Suppressor macrophage (primary cell): Measurements from ENCODE around the gene PPHLN1.
A peak's percentile ranks its signal among the peaks of the same experiment; 100 is the strongest.

Experiments used
- DNase-seq, 4 experiments: peaks; one replicate each; pipeline ENCODE4 v3.0.0-alpha.2; 2020 to 2022
- total RNA-seq, 17 experiments: gene quantifications; one replicate each; lab custom pipeline; 2026; ENCODE audit warnings: mixed read lengths in 6 of 17, inconsistent platforms in 3 of 17; lab: John Stamatoyannopoulos, UW

The PPHLN1 gene
- 23.9 to 67.0 (median 48.0) reads per million in 17 experiments for total RNA-seq

DNA sequence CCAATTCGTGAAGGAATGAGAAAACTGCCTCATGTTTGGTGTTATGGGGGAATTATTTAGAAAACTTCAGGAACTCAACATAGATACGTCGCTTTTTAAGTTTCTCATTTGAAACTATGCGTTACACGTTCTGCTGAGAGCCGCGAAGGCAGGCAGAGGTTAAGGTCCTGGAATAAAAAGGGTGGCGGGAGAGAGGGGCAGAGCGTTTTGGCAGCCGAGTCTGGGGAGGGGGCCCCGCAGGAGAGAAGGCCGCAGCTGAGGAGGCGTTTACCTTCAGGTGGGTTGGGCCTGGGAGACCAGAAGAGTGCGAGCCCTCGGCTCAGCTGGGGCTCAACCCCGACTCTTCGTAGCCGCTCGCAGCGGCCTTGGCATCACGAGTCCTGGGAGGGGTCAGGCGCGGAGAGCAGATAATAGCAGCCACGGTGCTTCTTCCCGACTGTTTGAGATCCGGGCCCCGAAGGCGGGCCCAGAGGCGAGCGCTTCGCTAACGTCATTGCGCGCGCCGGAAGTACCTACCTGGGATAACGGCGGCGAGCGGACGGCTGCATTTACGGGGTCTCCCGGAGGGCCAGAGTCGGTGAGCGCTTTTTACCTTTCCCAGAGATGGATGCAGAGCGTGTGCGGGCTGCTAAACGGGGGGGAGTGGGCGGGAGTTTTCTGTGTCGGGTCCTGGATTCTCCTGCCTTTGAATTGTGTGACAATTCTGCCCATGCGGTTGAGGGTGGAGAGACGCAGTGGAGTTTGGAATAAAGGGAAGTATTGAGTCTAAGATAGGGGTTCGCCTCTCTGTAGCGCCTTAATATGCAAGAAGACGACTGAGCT lies at the start of gene PPHLN1, which contains the start of gene ZCRB1:
Gene PPHLN1, plus strand, starts transcription at position 515 of the 822 bp plus-strand sequence. CDS start 9,736 bp downstream, outside the sequence.
Gene ZCRB1, minus strand, starts transcription at position 442 of the 822 bp plus-strand sequence. CDS start 1,992 bp downstream, outside the sequence.
- peak; percentile 81 to 92 (median 88) for DNase-seq

DNA sequence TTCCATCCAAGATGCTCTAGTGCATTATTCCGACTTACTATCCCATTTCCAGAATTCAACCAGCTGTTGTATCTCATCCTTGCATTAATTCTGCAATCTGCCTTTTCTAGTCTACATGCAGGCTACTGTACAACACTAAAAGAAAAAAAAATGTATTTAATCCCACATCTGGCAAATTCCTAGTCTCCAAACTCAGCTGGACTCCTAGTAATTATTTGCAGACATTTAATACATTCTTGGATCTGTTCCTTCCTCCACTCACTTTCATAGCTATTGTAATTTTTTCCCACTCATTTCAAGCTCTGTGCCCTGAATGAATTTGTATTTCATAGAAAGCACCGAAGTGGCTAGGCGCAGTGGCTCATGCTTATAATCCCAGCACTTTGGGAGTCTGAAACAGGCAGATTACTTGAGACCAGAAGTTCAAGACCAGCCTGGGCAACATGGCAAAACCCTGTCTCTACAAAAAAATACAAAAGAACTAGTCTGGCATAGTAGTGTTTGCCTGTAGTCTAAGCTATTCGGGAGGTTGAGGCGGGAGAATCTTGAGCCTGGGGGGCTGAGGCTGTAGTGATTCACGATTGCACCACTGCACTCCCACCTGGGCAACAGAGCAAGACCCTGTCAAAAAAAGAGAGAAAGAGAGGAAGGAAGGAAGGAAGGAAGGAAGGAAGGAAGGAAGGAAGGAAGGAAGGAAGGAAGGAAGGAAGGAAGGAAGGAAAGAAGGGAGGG lies 48.4 kb upstream of the PPHLN1 start:
- no peak for DNase-seq

- no peak for DNase-seq
Measured at GRCh38 chr12:42278128-42278510, 47.8 kb upstream of the PPHLN1 start.

DNA sequence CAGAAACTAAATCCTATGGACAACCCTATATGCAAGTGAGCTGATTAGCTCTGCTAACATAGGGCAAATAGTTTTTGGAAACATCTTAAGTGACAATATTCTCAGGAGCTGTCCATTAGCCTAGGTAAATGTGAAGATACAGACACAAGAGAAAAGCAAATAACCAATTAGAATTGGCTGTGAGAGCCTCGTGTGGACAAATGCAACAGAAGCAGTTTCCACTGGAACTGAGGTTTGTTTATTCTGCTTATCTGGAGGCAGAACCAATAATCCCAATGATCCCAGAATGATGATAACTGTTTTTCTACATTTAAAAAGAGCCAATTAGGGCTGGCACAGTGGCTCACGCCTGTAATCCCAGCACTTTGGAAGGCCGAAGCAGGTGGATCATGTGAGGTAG lies 44.7 kb upstream of the PPHLN1 start:
- DNase-seq = no peak

DNA sequence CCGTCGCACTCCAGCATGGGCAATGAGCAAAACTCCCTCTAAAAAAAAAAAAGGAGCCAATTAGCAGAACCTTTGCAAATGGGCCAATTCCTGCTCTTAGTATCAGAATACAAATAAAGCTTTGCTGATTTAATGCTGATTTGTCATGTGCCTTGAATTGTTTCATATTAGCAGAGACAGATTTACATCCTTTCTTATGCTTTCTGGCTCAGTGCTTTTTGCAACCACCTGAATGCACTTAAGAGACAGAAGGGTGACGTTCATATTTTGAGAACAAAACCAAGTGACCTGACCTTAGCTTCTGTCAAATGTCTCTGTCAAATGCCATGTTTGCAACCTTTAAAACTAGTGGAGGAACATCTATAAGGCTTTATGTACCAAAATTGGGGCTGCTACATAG lies 44.1 kb upstream of the PPHLN1 start:
- DNase-seq = no peak

DNA sequence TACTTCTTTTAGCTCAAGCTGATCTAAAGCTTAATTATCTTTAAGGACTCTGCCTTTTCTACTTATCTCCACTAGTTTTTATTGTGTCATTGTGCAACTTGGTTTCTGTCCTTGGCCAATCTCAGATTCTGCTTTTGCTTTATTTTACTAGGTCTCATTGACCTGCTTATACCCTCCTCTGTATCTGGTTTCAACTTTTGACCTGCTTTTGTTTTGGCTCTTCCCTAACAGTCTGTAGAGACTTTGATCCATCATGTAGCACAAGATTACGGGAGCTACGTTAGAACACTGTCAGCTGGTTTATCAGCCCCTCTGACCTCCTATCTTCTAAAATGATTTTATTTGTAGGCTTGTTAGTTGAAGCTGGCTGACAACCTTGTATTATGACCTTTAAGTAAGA lies 43.7 kb upstream of the PPHLN1 start:
- DNase-seq = no peak

DNA sequence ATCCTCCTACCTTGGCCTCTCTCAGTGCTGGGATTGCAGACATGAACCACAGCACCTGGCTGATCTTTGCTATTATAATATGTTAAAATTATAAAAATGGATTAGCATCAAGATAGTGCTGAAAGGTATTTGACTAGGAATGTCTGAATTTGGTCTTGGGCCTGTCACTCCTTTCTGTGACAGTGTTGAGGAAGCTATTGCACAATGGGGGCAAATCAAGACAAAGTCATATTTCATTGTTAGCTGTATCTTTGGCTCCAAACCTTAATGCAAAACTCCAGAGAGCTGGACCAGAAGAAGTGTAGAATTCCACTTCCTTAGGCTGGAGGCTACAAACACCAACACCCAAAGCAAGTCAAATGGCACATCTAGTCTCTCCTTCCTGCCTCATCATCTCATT lies 42.2 kb upstream of the PPHLN1 start:
- peak; percentile 6 to 53 (median 26) for DNase-seq

GRCh38 chr12:42284157-42284556 lies 41.8 kb upstream of the PPHLN1 start:
- peak; percentile 7 to 65 (median 33) for DNase-seq

DNA sequence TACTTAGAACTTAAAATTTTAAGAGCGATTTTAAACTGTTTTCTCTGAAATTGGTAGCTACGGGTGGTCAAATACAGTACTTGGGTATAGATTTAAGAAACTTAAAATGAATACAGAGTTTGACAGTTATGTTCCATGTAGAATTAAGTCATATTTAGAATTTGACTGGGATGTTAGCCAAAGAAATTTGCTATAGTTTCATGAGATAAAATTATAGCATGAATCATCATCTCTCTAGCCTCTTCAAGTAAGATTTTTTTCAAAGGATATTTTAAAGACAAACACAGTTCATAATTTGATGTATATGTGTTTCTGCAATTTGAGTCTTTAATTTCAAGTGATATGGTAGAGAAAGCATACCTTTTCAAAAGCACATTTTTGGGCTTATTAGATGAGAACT lies 41.1 kb upstream of the PPHLN1 start:
- no peak for DNase-seq

DNA sequence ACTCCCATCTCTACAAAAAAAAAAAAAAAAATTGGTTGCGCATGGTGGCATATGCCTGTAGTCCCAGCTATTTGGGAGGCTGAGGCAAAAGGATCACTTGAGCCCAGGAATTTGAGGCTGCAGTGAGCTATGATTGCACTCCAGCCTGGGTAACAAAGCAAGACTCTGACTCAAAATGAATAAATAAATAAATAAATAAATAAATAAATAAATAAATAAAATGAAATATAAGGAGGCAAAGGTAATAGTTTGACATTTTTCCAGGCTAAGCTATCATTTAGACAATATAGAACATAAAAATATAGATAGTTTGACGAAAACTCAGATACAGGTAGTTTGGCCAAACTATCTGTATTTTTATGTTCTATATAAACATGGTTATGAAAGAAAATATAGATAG lies 40.5 kb upstream of the PPHLN1 start:
- DNase-seq = no peak

DNA sequence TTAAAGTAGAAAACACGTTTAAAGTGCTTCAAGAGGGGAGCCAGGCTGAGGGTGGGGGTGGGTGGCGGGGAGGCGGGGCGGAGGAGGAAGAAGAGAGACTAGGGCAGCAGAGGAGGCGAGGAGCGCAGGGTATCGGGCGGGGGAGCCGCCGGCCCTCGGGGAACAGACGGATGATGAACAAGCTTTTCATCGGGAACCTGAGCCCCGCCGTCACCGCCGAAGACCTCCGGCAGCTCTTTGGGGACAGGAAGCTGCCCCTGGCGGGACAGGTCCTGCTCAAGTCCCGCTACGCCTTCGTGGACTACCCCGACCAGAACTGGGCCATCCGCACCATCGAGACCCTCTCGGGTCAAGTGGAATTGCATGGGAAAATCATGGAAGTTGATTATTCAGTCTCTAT lies 39.2 kb upstream of the PPHLN1 start:
- no peak for DNase-seq

DNA sequence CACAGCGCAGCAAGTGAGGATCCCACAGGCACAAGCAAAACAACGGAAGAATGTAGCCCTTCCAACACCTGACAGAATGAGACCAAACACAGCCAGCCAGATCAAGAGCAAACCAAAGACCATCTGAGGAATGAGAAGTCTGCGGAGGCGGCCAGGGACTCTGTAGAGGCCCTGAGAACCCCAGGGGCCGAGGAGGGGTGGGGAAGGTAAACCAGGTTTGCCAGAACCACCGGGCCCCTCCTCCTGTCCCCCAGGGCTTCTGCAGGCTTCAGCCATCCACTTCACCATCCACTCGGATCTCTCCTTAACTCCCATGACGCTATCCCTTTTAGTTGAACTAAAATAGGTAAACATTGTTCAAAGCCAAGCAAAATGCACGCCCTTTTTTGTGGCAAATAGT lies 37.4 kb upstream of the PPHLN1 start:
- DNase-seq = no peak

- no peak for DNase-seq
Measured at GRCh38 chr12:42291680-42292079, 34.3 kb upstream of the PPHLN1 start.

GRCh38 chr12:42296503-42297109 lies 29.4 kb upstream of the PPHLN1 start:
- peak; percentile 16 to 49 (median 42) for DNase-seq

DNA sequence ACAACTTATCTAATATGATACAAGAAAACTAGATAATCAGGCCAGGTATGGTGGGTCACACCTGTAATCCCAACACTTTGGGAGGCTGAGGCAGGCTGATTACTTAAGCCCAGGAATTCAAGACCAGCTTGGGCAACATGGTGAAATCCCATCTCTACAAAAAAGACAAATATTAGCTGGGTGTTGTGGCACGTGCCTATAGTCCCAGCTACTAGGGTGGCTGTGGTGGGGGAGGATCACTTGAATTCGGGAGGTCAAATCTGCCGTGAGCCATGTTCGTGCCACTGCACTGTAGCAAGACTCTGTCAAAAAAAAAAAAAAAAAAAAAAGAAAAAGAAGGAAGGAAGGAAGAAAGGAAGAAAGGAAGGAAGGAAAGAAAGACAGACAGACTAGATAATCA lies 27.1 kb upstream of the PPHLN1 start:
- DNase-seq = no peak

GRCh38 chr12:42299392-42300308 lies 26.3 kb upstream of the PPHLN1 start:
- DNase-seq = peak in 1 of 4 experiments; percentile 6

DNA sequence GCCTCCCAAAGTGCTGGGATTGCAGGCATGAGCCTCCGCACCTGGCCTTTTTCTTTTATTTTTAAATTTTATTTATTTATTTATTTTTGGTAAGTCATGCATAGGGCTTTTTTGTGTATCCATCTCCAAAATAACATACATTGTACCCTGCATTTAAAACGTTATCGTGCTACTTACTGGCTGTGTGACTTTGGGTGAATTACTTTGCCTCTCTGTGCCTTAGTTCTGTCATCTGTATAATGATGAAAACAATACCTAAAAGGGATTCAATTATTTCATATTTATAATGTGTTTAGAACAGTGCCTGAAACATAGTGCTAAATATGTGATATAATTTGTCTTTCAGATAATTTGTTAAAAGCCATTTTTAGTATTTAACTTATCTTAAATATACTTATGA lies 19.7 kb upstream of the PPHLN1 start:
- DNase-seq = no peak

- DNase-seq = no peak
Measured at GRCh38 chr12:42308390-42308789, 17.6 kb upstream of the PPHLN1 start.

GRCh38 chr12:42309996-42310395 lies 16.0 kb upstream of the PPHLN1 start:
- no peak for DNase-seq

DNA sequence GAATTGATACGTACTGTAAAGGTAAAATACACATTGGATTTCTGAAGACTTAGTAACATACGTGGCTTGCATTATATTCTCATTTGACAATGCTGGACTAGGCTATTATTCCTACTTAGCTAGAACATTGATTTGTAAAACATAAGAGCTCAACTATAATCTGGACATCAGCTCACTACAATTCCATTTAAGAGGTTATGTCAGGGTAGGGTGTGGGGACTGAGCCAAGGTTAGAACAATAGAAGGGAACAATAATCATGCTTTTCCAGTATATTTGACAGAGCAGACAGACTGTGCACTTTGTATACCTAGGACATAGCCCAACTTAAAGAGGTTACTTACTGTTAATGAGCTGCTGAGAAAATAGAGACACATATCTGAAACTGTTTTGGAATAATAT lies 10.9 kb upstream of the PPHLN1 start:
- DNase-seq = no peak

DNA sequence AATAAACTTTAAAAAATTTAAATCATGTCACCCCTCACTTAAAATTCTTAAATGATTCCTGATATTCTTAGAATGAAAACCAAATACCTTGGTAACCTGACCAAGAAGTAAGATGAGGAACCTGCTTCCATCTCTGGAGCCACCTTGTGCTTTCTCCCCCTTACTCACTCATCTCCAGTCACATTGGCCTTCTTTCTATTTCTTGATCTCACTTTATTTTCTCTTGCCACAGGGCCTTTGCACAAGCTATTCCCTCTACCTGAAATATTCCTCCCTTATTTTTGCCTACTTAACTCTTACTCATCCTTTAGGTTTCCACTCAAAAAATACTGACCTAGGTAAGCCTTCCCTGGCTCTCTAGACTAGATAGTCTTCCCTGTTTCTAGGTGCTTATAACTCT lies 5.2 kb upstream of the PPHLN1 start:
- no peak for DNase-seq

- no peak for DNase-seq
Measured at GRCh38 chr12:42322567-42322966, 3.4 kb upstream of the PPHLN1 start.
